ENCODE data around the gene NLGN1. TPM values are rescaled to one million over a fixed set of nuclear protein-coding genes. Genes with fewer than 3 reads are reported as not detected.
A peak's percentile ranks its signal among the peaks of the same experiment; 100 is the strongest.

Gene NLGN1
- polyA plus RNA-seq, 4 donors = 0.92 to 1.8 TPM; not detected in 2

DNA sequence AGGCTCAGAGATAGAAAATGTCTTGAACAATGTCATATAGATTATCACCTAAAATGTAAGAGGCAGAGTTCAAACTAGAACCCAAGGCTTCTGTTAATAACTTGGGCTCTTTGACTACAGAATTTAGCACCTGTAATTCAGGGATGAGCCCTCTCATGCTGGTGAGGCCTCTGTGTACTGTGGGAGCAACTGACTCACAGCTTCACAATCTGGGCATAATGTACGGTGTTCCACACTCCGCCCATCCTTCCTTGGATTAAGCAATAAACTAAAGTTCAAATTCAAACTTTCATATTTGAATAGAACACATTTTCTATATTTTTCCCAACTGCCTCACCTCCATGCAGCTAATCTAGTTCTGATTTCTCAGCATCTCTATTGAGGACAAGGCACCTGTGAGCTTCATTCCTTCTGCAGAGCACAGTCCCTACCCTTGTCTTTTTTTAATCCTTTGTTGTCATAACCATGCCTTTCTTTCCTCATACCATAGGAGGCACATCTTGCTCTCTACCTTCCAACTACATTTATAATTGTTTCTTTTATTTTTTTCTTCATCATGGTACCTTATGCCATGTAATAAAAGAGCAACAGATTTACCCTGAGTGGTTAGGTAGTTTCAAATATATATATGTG, 392.1 kb downstream of the NLGN1 start:
- 12 to 61% (median 40%) methylated on average over 2 of the region's 2 CpGs for WGBS, 3 donors
- Histone ChIP-seq H3K4me1 (ENCODE audit: control insufficient read depth in 3 of 3, insufficient read depth in 2 of 3, low read depth in 1 of 3, low read length in 2 of 3) (no peaks in the 10 kb centered on the region), H3K9me3 (ENCODE audit: control insufficient read depth in 2 of 2, insufficient read depth in 1 of 2, low read depth in 1 of 2, low read length in 1 of 2) (no peaks in the 10 kb centered on the region), H3K36me3 (ENCODE audit: control insufficient read depth in 3 of 3, insufficient read depth in 2 of 3, low read depth in 1 of 3, low read length in 3 of 3) (no peaks in the 10 kb centered on the region), H3K27me3 (ENCODE audit: control insufficient read depth in 3 of 3, insufficient read depth in 3 of 3, low read length in 3 of 3) (no peaks in the 10 kb centered on the region), H3K4me3 (ENCODE audit: low read depth in 1 of 3, low read length in 3 of 3) (no peak overlapping the region), H3K27ac (ENCODE audit: low read depth in 1 of 3, low read length in 2 of 3) (no peak overlapping the region)
- FAIRE-seq = no peak
- peak in 1 of 2 donors; percentile 15 for DNase-seq

DNA sequence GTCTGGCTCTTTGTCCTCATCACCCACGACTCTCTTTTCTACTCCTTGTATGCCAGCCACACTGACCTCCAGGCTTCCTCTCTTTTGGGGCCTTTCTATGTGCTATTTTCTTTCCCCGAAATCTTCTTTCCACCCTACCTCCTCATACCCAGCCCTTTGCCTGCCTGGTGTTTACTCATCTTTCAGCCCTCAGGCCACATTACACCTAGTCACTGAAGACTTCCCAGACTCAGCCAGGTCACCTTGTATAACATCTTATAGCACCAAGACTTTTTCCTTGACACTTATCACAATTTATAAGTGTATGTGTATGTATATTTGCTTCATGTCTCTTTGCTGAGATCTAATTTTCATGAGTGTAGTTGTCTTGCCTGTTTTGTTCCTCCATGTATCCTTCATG, 396.4 kb downstream of the NLGN1 start:
- no peak for DNase-seq
- H3K4me3 ChIP-seq (ENCODE audit: low read depth in 1 of 3, low read length in 3 of 3) = no peak overlapping the region
- no peaks in the 10 kb centered on the region for H3K9me3 ChIP-seq (ENCODE audit: control insufficient read depth in 2 of 2, insufficient read depth in 1 of 2, low read depth in 1 of 2, low read length in 1 of 2)
- H3K27ac ChIP-seq (ENCODE audit: low read depth in 1 of 3, low read length in 2 of 3) = no peak overlapping the region
- FAIRE-seq = no peak
- H3K27me3 ChIP-seq (ENCODE audit: control insufficient read depth in 3 of 3, insufficient read depth in 3 of 3, low read length in 3 of 3) = no peaks in the 10 kb centered on the region
- H3K4me1 ChIP-seq (ENCODE audit: control insufficient read depth in 3 of 3, insufficient read depth in 2 of 3, low read depth in 1 of 3, low read length in 2 of 3) = no peaks in the 10 kb centered on the region
- H3K36me3 ChIP-seq (ENCODE audit: control insufficient read depth in 3 of 3, insufficient read depth in 2 of 3, low read depth in 1 of 3, low read length in 3 of 3) = no peaks in the 10 kb centered on the region
- 47 to 66% (median 62%) methylated on average over 2 of the region's 2 CpGs for WGBS, 3 donors

GRCh38 chr3:173796405-173796804, 398.9 kb downstream of the NLGN1 start:
- H3K9me3 ChIP-seq (ENCODE audit: control insufficient read depth in 2 of 2, insufficient read depth in 1 of 2, low read depth in 1 of 2, low read length in 1 of 2) = no peaks in the 10 kb centered on the region
- H3K4me3 ChIP-seq (ENCODE audit: low read depth in 1 of 3, low read length in 3 of 3) = no peak overlapping the region
- H3K27ac ChIP-seq (ENCODE audit: low read depth in 1 of 3, low read length in 2 of 3) = no peak overlapping the region
- DNase-seq (no peak), FAIRE-seq (no peak)
- WGBS, 3 donors = 23 to 64% (median 36%) methylated on average over 1 of the region's 1 CpG
- no peaks in the 10 kb centered on the region for H3K27me3 ChIP-seq (ENCODE audit: control insufficient read depth in 3 of 3, insufficient read depth in 3 of 3, low read length in 3 of 3)
- H3K36me3 ChIP-seq (ENCODE audit: control insufficient read depth in 3 of 3, insufficient read depth in 2 of 3, low read depth in 1 of 3, low read length in 3 of 3) = no peaks in the 10 kb centered on the region
- H3K4me1 ChIP-seq (ENCODE audit: control insufficient read depth in 3 of 3, insufficient read depth in 2 of 3, low read depth in 1 of 3, low read length in 2 of 3) = no peaks in the 10 kb centered on the region

DNA sequence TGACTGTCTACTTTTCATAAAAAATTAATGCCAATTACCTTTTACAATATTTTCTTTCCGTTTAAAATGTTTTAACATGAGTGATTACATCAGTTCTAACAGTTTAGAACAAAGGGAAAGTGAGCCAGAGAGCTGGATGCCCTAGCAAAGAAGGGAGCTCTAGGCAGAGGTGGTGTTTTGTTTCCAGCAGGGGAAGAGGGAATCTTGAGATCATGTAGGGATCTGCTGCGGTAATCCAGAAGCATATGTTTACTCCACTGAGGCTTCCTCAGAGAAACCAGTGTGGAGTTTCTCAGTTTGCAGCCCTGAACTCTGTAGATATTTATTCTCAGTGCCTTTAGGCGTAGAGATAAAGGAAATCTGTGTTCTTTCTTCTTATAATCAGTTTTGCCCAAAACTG, 399.3 kb downstream of the NLGN1 start:
- H3K9me3 ChIP-seq (ENCODE audit: control insufficient read depth in 2 of 2, insufficient read depth in 1 of 2, low read depth in 1 of 2, low read length in 1 of 2) = no peaks in the 10 kb centered on the region
- DNase-seq = no peak
- H3K27ac ChIP-seq (ENCODE audit: low read depth in 1 of 3, low read length in 2 of 3) = no peak overlapping the region
- no peak overlapping the region for H3K4me3 ChIP-seq (ENCODE audit: low read depth in 1 of 3, low read length in 3 of 3)
- FAIRE-seq = no peak
- WGBS, 3 donors = 62 to 67% (median 65%) methylated on average over 3 of the region's 3 CpGs
- no peaks in the 10 kb centered on the region for H3K4me1 ChIP-seq (ENCODE audit: control insufficient read depth in 3 of 3, insufficient read depth in 2 of 3, low read depth in 1 of 3, low read length in 2 of 3)
- H3K36me3 ChIP-seq (ENCODE audit: control insufficient read depth in 3 of 3, insufficient read depth in 2 of 3, low read depth in 1 of 3, low read length in 3 of 3) = no peaks in the 10 kb centered on the region
- no peaks in the 10 kb centered on the region for H3K27me3 ChIP-seq (ENCODE audit: control insufficient read depth in 3 of 3, insufficient read depth in 3 of 3, low read length in 3 of 3)

GRCh38 chr3:173799060-173799816, 401.7 kb downstream of the NLGN1 start:
- Histone ChIP-seq H3K27ac (ENCODE audit: low read depth in 1 of 3, low read length in 2 of 3) (no peak overlapping the region), H3K36me3 (ENCODE audit: control insufficient read depth in 3 of 3, insufficient read depth in 2 of 3, low read depth in 1 of 3, low read length in 3 of 3) (no peaks in the 10 kb centered on the region), H3K27me3 (ENCODE audit: control insufficient read depth in 3 of 3, insufficient read depth in 3 of 3, low read length in 3 of 3) (no peaks in the 10 kb centered on the region), H3K9me3 (ENCODE audit: control insufficient read depth in 2 of 2, insufficient read depth in 1 of 2, low read depth in 1 of 2, low read length in 1 of 2) (no peaks in the 10 kb centered on the region), H3K4me1 (ENCODE audit: control insufficient read depth in 3 of 3, insufficient read depth in 2 of 3, low read depth in 1 of 3, low read length in 2 of 3) (no peaks in the 10 kb centered on the region), H3K4me3 (ENCODE audit: low read depth in 1 of 3, low read length in 3 of 3) (no peak overlapping the region)
- DNase-seq = no peak
- no peak for FAIRE-seq
- WGBS, 3 donors = 69 to 74% (median 74%) methylated on average over 4 of the region's 4 CpGs

DNA sequence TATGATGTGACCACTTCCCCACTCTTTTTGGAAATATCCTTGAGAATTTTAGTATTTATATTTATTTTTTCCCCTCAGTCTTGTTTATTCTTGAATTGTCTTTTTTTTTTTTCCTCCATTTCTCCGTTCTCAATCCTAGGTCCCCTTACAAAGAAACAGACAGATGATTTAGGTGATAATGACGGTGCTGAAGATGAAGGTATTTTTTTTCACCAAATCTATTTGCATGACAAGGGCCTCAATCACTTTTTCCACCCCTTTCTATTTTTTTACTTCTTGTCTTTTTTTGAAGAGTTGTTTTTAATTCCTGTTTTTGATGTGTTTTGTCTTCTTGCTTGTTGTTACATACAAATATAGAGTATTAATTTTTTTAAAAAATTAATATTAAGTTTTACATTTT, 402.6 kb downstream of the NLGN1 start:
- H3K27me3 ChIP-seq (ENCODE audit: control insufficient read depth in 3 of 3, insufficient read depth in 3 of 3, low read length in 3 of 3) = no peaks in the 10 kb centered on the region
- DNase-seq = no peak
- 58 to 73% (median 68%) methylated on average over 2 of the region's 2 CpGs for WGBS, 3 donors
- H3K4me3 ChIP-seq (ENCODE audit: low read depth in 1 of 3, low read length in 3 of 3) = no peak overlapping the region
- H3K4me1 ChIP-seq (ENCODE audit: control insufficient read depth in 3 of 3, insufficient read depth in 2 of 3, low read depth in 1 of 3, low read length in 2 of 3) = no peaks in the 10 kb centered on the region
- H3K27ac ChIP-seq (ENCODE audit: low read depth in 1 of 3, low read length in 2 of 3) = no peak overlapping the region
- H3K9me3 ChIP-seq (ENCODE audit: control insufficient read depth in 2 of 2, insufficient read depth in 1 of 2, low read depth in 1 of 2, low read length in 1 of 2) = no peaks in the 10 kb centered on the region
- no peak for FAIRE-seq
- H3K36me3 ChIP-seq (ENCODE audit: control insufficient read depth in 3 of 3, insufficient read depth in 2 of 3, low read depth in 1 of 3, low read length in 3 of 3) = no peaks in the 10 kb centered on the region

- DNase-seq (no peak), FAIRE-seq (no peak)
- Histone ChIP-seq H3K4me3 (ENCODE audit: low read depth in 1 of 3, low read length in 3 of 3) (no peak overlapping the region), H3K27me3 (ENCODE audit: control insufficient read depth in 3 of 3, insufficient read depth in 3 of 3, low read length in 3 of 3) (no peaks in the 10 kb centered on the region), H3K36me3 (ENCODE audit: control insufficient read depth in 3 of 3, insufficient read depth in 2 of 3, low read depth in 1 of 3, low read length in 3 of 3) (no peaks in the 10 kb centered on the region), H3K9me3 (ENCODE audit: control insufficient read depth in 2 of 2, insufficient read depth in 1 of 2, low read depth in 1 of 2, low read length in 1 of 2) (no peaks in the 10 kb centered on the region), H3K27ac (ENCODE audit: low read depth in 1 of 3, low read length in 2 of 3) (no peak overlapping the region), H3K4me1 (ENCODE audit: control insufficient read depth in 3 of 3, insufficient read depth in 2 of 3, low read depth in 1 of 3, low read length in 2 of 3) (no peaks in the 10 kb centered on the region)
- 82 to 88% (median 83%) methylated on average over 3 of the region's 3 CpGs for WGBS, 3 donors
These were observed 417.3 kb downstream of the NLGN1 start for GRCh38 chr3:173814809-173815208.

- FAIRE-seq (no peak), DNase-seq (no peak)
- WGBS, 3 donors = 68 to 81% (median 69%) methylated on average over 5 of the region's 5 CpGs
- no peaks in the 10 kb centered on the region for H3K9me3 ChIP-seq (ENCODE audit: control insufficient read depth in 2 of 2, insufficient read depth in 1 of 2, low read depth in 1 of 2, low read length in 1 of 2)
- H3K4me3 ChIP-seq (ENCODE audit: low read depth in 1 of 3, low read length in 3 of 3) = no peak overlapping the region
- no peak overlapping the region for H3K27ac ChIP-seq (ENCODE audit: low read depth in 1 of 3, low read length in 2 of 3)
- no peaks in the 10 kb centered on the region for H3K4me1 ChIP-seq (ENCODE audit: control insufficient read depth in 3 of 3, insufficient read depth in 2 of 3, low read depth in 1 of 3, low read length in 2 of 3)
- no peaks in the 10 kb centered on the region for H3K36me3 ChIP-seq (ENCODE audit: control insufficient read depth in 3 of 3, insufficient read depth in 2 of 3, low read depth in 1 of 3, low read length in 3 of 3)
- H3K27me3 ChIP-seq (ENCODE audit: control insufficient read depth in 3 of 3, insufficient read depth in 3 of 3, low read length in 3 of 3) = no peaks in the 10 kb centered on the region
These were observed 421.8 kb downstream of the NLGN1 start for GRCh38 chr3:173819368-173819767.
